HepG2 (cell line): ENCODE results near the gene IL27RA. TPM values are rescaled to one million over a fixed set of nuclear protein-coding genes. Genes with fewer than 3 reads are reported as not detected.

ENCODE experiments used
- ARNTL ChIP-seq: sonication (generic); formaldehyde crosslinking; IDR thresholded peaks from 2 replicates; pipeline ENCODE4 v1.4.0; 2020; ENCODE audit warnings: mild to moderate bottlenecking, missing genetic modification reagents
- BRCA1 ChIP-seq: sonication (generic); formaldehyde crosslinking; IDR thresholded peaks from 2 replicates; pipeline ENCODE4 v1.4.0; 2020; ENCODE audit warnings: missing genetic modification reagents
- EP300 ChIP-seq, 3 experiments: sonication (generic) in 1 of 3; formaldehyde crosslinking in 1 of 3; IDR thresholded peaks; 2 replicates each; pipeline versions ENCODE4 v1.5.1 to v1.6.1; 2011 to 2020; ENCODE audit warnings: low read depth in 2 of 3, low read length in 2 of 3, borderline replicate concordance in 1 of 3, improper control_type of control experiment in 1 of 3, mild to moderate bottlenecking in 1 of 3, missing genetic modification reagents in 1 of 3, moderate library complexity in 1 of 3
- FLYWCH1 ChIP-seq: sonication (generic); formaldehyde crosslinking; IDR thresholded peaks from 2 replicates; pipeline ENCODE4 v1.8.1; 2023; ENCODE audit warnings: mild to moderate bottlenecking, missing genetic modification reagents
- HNRNPL ChIP-seq: fragments of 200-400 bp; formaldehyde crosslinking; IDR thresholded peaks from 2 replicates; pipeline ENCODE4 v1.6.1; 2017; ENCODE audit warnings: mild to moderate bottlenecking, low read depth, low read length
- HOXA3 ChIP-seq: sonication (generic); formaldehyde crosslinking; IDR thresholded peaks from 2 replicates; pipeline ENCODE4 v1.5.0; 2020; ENCODE audit warnings: missing genetic modification reagents
- JUND ChIP-seq: sonication (generic); formaldehyde crosslinking; IDR thresholded peaks from 2 replicates; pipeline ENCODE4 v1.8.0; 2022; ENCODE audit warnings: mild to moderate bottlenecking, missing genetic modification reagents
- MATR3 ChIP-seq: sonication (generic); formaldehyde crosslinking; IDR thresholded peaks from 2 replicates; pipeline ENCODE4 v1.4.0; 2020; ENCODE audit warnings: missing genetic modification reagents
- NR0B2 ChIP-seq: sonication (generic); formaldehyde crosslinking; IDR thresholded peaks from 2 replicates; pipeline ENCODE4 v1.4.0; 2020; ENCODE audit warnings: mild to moderate bottlenecking, missing genetic modification reagents
- NR2F6 ChIP-seq, 2 experiments: IDR thresholded peaks; 2 replicates each; pipeline ENCODE4 v1.6.1; 2016; ENCODE audit warnings: antibody characterized with exemption in 1 of 2, mild to moderate bottlenecking in 1 of 2
- NR3C1 ChIP-seq: sonication (generic); formaldehyde crosslinking; IDR thresholded peaks from 2 replicates; pipeline ENCODE4 v1.4.0; 2020; ENCODE audit warnings: missing genetic modification reagents
- RBFOX2 ChIP-seq: fragments of 200-400 bp; formaldehyde crosslinking; IDR thresholded peaks from 2 replicates; pipeline ENCODE4 v1.6.1; 2017; ENCODE audit warnings: low read depth, mild to moderate bottlenecking, low read length
- RBM22 ChIP-seq: fragments of 200-400 bp; formaldehyde crosslinking; optimal IDR thresholded peaks from 2 replicates; pipeline ENCODE3; 2017; ENCODE audit warnings: mild to moderate bottlenecking, low read length, moderate library complexity
- RCOR2 ChIP-seq: IDR thresholded peaks from 2 replicates; pipeline ENCODE4 v1.6.1; 2016; ENCODE audit warnings: missing biosample characterization, missing genetic modification reagents
- REXO4 ChIP-seq: sonication (generic); formaldehyde crosslinking; IDR thresholded peaks from 2 replicates; pipeline ENCODE4 v1.8.0; 2022; ENCODE audit warnings: missing genetic modification reagents, mild to moderate bottlenecking, borderline replicate concordance
- SALL1 ChIP-seq: sonication (generic); formaldehyde crosslinking; IDR thresholded peaks from 2 replicates; pipeline ENCODE4 v1.8.0; 2022; ENCODE audit warnings: mild to moderate bottlenecking, missing genetic modification reagents
- SMAD9 ChIP-seq: sonication (generic); formaldehyde crosslinking; IDR thresholded peaks from 2 replicates; pipeline ENCODE4 v1.5.1; 2020; ENCODE audit warnings: mild to moderate bottlenecking, missing genetic modification reagents
- TCF12 ChIP-seq, 2 experiments: fragments of 450-650 bp in 1 of 2; sonication (generic) in 1 of 2; formaldehyde crosslinking in 1 of 2; IDR thresholded peaks; 2 replicates each; pipeline versions ENCODE4 v1.6.1 to v1.8.0; 2017 to 2022; ENCODE audit warnings: antibody characterized with exemption in 1 of 2, mild to moderate bottlenecking in 1 of 2, missing genetic modification reagents in 1 of 2, moderate library complexity in 1 of 2
- ZBTB38 ChIP-seq: sonication (generic); formaldehyde crosslinking; IDR thresholded peaks from 2 replicates; pipeline ENCODE4 v1.5.1; 2020; ENCODE audit warnings: mild to moderate bottlenecking, missing genetic modification reagents
- ZC3H13 ChIP-seq: sonication (generic); formaldehyde crosslinking; IDR thresholded peaks from 2 replicates; pipeline ENCODE4 v1.8.1; 2023; ENCODE audit warnings: mild to moderate bottlenecking, missing genetic modification reagents, moderate library complexity
- ZFP37 ChIP-seq: sonication (generic); formaldehyde crosslinking; IDR thresholded peaks from 2 replicates; pipeline ENCODE4 v1.4.0; 2020; ENCODE audit warnings: missing genetic modification reagents, borderline replicate concordance
- ZNF296 ChIP-seq: sonication (generic); formaldehyde crosslinking; conservative IDR thresholded peaks from 2 replicates; pipeline ENCODE4 v1.5.0; 2020; ENCODE audit warnings: mild to moderate bottlenecking, missing genetic modification reagents
- ZNF34 ChIP-seq: sonication (generic); formaldehyde crosslinking; IDR thresholded peaks from 2 replicates; pipeline ENCODE4 v1.4.0; 2020; ENCODE audit warnings: mild to moderate bottlenecking, missing genetic modification reagents, borderline replicate concordance
- ZNF350 ChIP-seq: sonication (generic); formaldehyde crosslinking; IDR thresholded peaks from 2 replicates; pipeline ENCODE4 v1.4.0; 2020; ENCODE audit warnings: mild to moderate bottlenecking, low read depth, missing genetic modification reagents, borderline replicate concordance
- ZNF501 ChIP-seq: sonication (generic); formaldehyde crosslinking; IDR thresholded peaks from 2 replicates; pipeline ENCODE4 v1.5.1; 2020; ENCODE audit warnings: mild to moderate bottlenecking, moderate library complexity, missing genetic modification reagents
- ZNF652 ChIP-seq: IDR thresholded peaks from 2 replicates; pipeline ENCODE4 v1.6.1; 2016; ENCODE audit warnings: low read depth, borderline replicate concordance
- ZNF674 ChIP-seq: sonication (generic); formaldehyde crosslinking; IDR thresholded peaks from 2 replicates; pipeline ENCODE4 v1.5.0; 2020; ENCODE audit warnings: low read depth, mild to moderate bottlenecking, missing genetic modification reagents
- ZNF772 ChIP-seq: sonication (generic); formaldehyde crosslinking; IDR thresholded peaks from 2 replicates; pipeline ENCODE4 v1.5.0; 2020; ENCODE audit warnings: mild to moderate bottlenecking, missing genetic modification reagents
- ZNF839 ChIP-seq: sonication (generic); formaldehyde crosslinking; IDR thresholded peaks from 2 replicates; pipeline ENCODE4 v1.4.0; 2020; ENCODE audit warnings: missing genetic modification reagents, mild to moderate bottlenecking, borderline replicate concordance
- polyA plus RNA-seq, 8 experiments: library from polyadenylated mRNA; depleted of rRNA in 3 of 8; stranded (reverse) in 7 of 8; unstranded in 1 of 8; fragments of >200 nt; fragmentation: Illumina TruSeq in 4 of 8; extraction: Trizol in 4 of 8; gene quantifications; 2 replicates each; pipeline versions ENCODE4 v1.2.1 to v1.2.3, GENCODE V29; 2011 to 2016; ENCODE audit warnings: low read depth in 4 of 8, missing spikeins in 1 of 8, mixed read lengths in 1 of 8; ENCODE audit not compliant: insufficient read depth in 1 of 8
- total RNA-seq, 5 experiments: library from RNA; depleted of rRNA; stranded (reverse); fragments of >200 nt; fragmentation: Illumina TruSeq; extraction: Trizol; gene quantifications; 2 replicates each; pipeline ENCODE4 v1.2.3, GENCODE V29; 2016; ENCODE audit warnings: low read depth in 1 of 5
- TF ChIP-seq, protein P1 (sequence below): sonication (generic); formaldehyde crosslinking; IDR thresholded peaks from 2 replicates; pipeline ENCODE4 v1.8.0; 2023; ENCODE audit warnings: mild to moderate bottlenecking, missing genetic modification reagents
- TF ChIP-seq, protein P2 (sequence below): sonication (generic); formaldehyde crosslinking; IDR thresholded peaks from 2 replicates; pipeline ENCODE4 v1.5.0; 2020; ENCODE audit warnings: mild to moderate bottlenecking, low read depth, missing genetic modification reagents, borderline replicate concordance

The IL27RA gene
- total and polyA plus RNA-seq, 2 of the 13 experiments (the other 11 are each of a cell fraction or from before 2014, with no cell fraction given): 3.5 to 8.1 TPM

- TF ChIP-seq, protein P1, sequence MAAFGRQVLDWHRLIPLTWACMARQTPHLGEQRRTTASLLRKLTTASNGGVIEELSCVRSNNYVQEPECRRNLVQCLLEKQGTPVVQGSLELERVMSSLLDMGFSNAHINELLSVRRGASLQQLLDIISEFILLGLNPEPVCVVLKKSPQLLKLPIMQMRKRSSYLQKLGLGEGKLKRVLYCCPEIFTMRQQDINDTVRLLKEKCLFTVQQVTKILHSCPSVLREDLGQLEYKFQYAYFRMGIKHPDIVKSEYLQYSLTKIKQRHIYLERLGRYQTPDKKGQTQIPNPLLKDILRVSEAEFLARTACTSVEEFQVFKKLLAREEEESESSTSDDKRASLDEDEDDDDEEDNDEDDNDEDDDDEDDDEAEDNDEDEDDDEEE (CRISPR knock-in tag): no peak
- TF ChIP-seq ZNF772 (CRISPR knock-in tag) (no peak), ZC3H13 (no peak), ZBTB38 (CRISPR knock-in tag) (no peak), REXO4 (CRISPR knock-in tag) (no peak), EP300 (IDR thresholded peaks at IDR 0.05; ENCODE audit: low read depth in 2 of 2, low read length in 2 of 2) (no peak), EP300 (CRISPR knock-in tag; IDR thresholded peaks at IDR 0.05; ENCODE audit: borderline replicate concordance) (no peak), TCF12 (IDR thresholded peaks at IDR 0.05) (no peak), TCF12 (CRISPR knock-in tag; IDR thresholded peaks at IDR 0.05) (no peak), ZNF501 (CRISPR knock-in tag) (no peak; the same call in 1 of the 2 replicates), HNRNPL (no peak), ZNF34 (CRISPR knock-in tag) (no peak), NR0B2 (CRISPR knock-in tag) (no peak), SMAD9 (CRISPR knock-in tag) (no peak), SALL1 (CRISPR knock-in tag) (no peak), HOXA3 (CRISPR knock-in tag) (no peak), NR3C1 (CRISPR knock-in tag) (no peak), RBM22 (peak; percentile 100), ARNTL (CRISPR knock-in tag) (no peak; the same call in 1 of the 2 replicates), ZNF652 (peak; percentile 70; the same call in 1 of the 2 replicates), JUND (CRISPR knock-in tag) (no peak), RBFOX2 (peak; percentile 42; the same call in 1 of the 2 replicates), ZNF674 (no peak), ZNF350 (no peak), NR2F6 (IDR thresholded peaks at IDR 0.05) (no peak), NR2F6 (CRISPR knock-in tag; IDR thresholded peaks at IDR 0.05) (no peak), MATR3 (CRISPR knock-in tag) (no peak), ZNF296 (CRISPR knock-in tag) (no peak), FLYWCH1 (CRISPR knock-in tag) (no peak), RCOR2 (CRISPR knock-in tag) (no peak), ZFP37 (CRISPR knock-in tag) (no peak), BRCA1 (no peak), ZNF839 (no peak)
- TF ChIP-seq, protein P2, sequence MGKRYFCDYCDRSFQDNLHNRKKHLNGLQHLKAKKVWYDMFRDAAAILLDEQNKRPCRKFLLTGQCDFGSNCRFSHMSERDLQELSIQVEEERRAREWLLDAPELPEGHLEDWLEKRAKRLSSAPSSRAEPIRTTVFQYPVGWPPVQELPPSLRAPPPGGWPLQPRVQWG (CRISPR knock-in tag): no peak
These were observed 25.3 kb upstream of the IL27RA start, which contains the start of gene RFX1 (continued) for GRCh38 chr19:14006085-14006765.
